ENCODE measurements around the gene SIX4. TPM values are rescaled to one million over a fixed set of nuclear protein-coding genes. Genes with fewer than 3 reads are reported as not detected.
A peak's percentile ranks its signal among the peaks of the same experiment; 100 is the strongest.

Gene SIX4
- polyA plus RNA-seq, 1 donor (not counting 4 experiments of a cell fraction or from before 2014, with no cell fraction given), result 4.5 TPM

- peak overlapping the region; percentile 89 for H3K27ac ChIP-seq (ENCODE audit: control insufficient read depth, insufficient read depth, low read length)
These were observed 32.7 kb upstream of the SIX4 start for GRCh38 chr14:60756847-60757246.

DNA sequence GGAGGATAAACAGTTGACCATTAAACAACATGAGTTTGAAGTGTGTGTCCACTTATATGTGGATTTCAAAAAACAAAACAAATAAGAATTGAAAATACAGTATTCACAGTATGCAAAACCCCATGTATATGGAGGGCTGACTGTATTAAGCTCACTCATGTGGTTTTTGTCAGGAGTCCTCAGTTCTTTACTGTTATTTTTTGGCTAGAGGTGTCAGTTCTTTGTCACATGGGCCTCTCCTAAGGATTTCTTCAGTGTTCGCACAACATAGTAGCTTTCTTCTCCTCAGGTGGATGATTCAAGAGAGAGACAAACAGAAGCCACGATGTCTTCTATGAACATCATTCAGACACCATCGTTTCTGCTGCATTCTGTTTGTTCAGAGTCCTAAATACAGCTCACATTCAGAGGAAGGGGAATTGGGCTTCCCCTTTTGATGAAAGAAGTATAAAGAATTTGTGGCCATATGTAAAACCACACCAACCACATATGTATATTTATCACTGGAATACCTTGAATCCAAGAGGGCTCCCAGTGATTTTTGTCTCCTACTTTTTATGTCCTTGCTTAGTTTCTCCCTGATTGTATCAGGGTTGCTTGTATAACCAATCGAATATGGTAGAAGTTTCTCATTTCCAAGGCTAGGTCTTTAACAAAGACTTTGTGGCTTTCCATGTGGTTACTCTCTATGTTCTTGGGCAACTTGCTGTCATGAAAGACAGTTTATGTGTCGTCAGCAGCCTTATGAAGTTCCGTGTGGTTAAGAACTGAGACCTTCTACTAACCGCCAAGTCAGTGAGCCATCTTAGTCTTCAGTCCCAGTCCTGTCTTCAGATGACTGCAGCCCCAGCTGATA lies 29.3 kb upstream of the SIX4 start:
- H3K27ac ChIP-seq (ENCODE audit: control insufficient read depth, insufficient read depth, low read length), result no peak overlapping the region
- no peak overlapping the region for H2AFZ ChIP-seq (ENCODE audit: control insufficient read depth, low read length)
- peaks cover 25% of the 10 kb centered on the region for H3K4me1 ChIP-seq (ENCODE audit: control insufficient read depth, extremely low read depth, insufficient read depth, low read length)
- dilution Hi-C loops (cut with MboI; ENCODE audit: extremely low pct_ligation_motif_present, low sequenced_read_pairs), result no loop called here
- no peak for DNase-seq (ENCODE audit: low read depth, low spot score)
- no peak overlapping the region for H3K9ac ChIP-seq (ENCODE audit: control insufficient read depth, extremely low read depth, insufficient read depth, low read length)
- no peak for TF ChIP-seq EZH2 (IDR thresholded peaks at IDR 0.05; ENCODE audit: low read length)
- TF ChIP-seq, protein P1, sequence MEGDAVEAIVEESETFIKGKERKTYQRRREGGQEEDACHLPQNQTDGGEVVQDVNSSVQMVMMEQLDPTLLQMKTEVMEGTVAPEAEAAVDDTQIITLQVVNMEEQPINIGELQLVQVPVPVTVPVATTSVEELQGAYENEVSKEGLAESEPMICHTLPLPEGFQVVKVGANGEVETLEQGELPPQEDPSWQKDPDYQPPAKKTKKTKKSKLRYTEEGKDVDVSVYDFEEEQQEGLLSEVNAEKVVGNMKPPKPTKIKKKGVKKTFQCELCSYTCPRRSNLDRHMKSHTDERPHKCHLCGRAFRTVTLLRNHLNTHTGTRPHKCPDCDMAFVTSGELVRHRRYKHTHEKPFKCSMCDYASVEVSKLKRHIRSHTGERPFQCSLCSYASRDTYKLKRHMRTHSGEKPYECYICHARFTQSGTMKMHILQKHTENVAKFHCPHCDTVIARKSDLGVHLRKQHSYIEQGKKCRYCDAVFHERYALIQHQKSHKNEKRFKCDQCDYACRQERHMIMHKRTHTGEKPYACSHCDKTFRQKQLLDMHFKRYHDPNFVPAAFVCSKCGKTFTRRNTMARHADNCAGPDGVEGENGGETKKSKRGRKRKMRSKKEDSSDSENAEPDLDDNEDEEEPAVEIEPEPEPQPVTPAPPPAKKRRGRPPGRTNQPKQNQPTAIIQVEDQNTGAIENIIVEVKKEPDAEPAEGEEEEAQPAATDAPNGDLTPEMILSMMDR (optimal IDR thresholded peaks at IDR 0.05 in 1 of 3, IDR thresholded peaks at IDR 0.05 in 1 of 3, conservative IDR thresholded peaks at IDR 0.05 in 1 of 3; ENCODE audit: extremely low read depth in 1 of 3, insufficient read depth in 2 of 3, low read length in 3 of 3), result no peak
- no peak overlapping the region for H3K4me3 ChIP-seq (ENCODE audit: control insufficient read depth in 2 of 3, extremely low read depth in 1 of 3, insufficient read depth in 2 of 3, low read depth in 1 of 3, low read length in 3 of 3)
- no peak overlapping the region for H3K4me2 ChIP-seq (ENCODE audit: control insufficient read depth, extremely low read depth, insufficient read depth, low read depth, low read length)
- H3K9me3 ChIP-seq (ENCODE audit: control insufficient read depth, low read depth, low read length), result no peaks in the 10 kb centered on the region
- H4K20me1 ChIP-seq (ENCODE audit: control insufficient read depth, extremely low read depth, insufficient read depth, low read length), result no peaks in the 10 kb centered on the region
- no peak for FAIRE-seq
- H3K27me3 ChIP-seq (ENCODE audit: control insufficient read depth, extremely low read depth, insufficient read depth, low read length), result no peaks in the 10 kb centered on the region
- peaks cover 72% of the 10 kb centered on the region for H3K79me2 ChIP-seq (ENCODE audit: control insufficient read depth, insufficient read depth, low read length)
- H3K36me3 ChIP-seq (ENCODE audit: control insufficient read depth in 2 of 2, extremely low read depth in 1 of 2, insufficient read depth in 2 of 2, low read length in 2 of 2), result peaks cover 0 to 6% of the 10 kb centered on the region in 2 experiments
- no peaks in the 10 kb centered on the region for H3K9me1 ChIP-seq (ENCODE audit: control insufficient read depth, extremely low read depth, insufficient read depth, low read length)

More at GRCh38 chr14:60756847-60757246, 32.7 kb upstream of the SIX4 start:
- Histone ChIP-seq H3K27me3 (ENCODE audit: control insufficient read depth, extremely low read depth, insufficient read depth, low read length) (no peaks in the 10 kb centered on the region), H4K20me1 (ENCODE audit: control insufficient read depth, extremely low read depth, insufficient read depth, low read length) (no peaks in the 10 kb centered on the region), H3K36me3 (ENCODE audit: control insufficient read depth in 2 of 2, extremely low read depth in 1 of 2, insufficient read depth in 2 of 2, low read length in 2 of 2) (peaks cover 0 to 6% of the 10 kb centered on the region in 2 experiments), H3K9me1 (ENCODE audit: control insufficient read depth, extremely low read depth, insufficient read depth, low read length) (no peaks in the 10 kb centered on the region), H3K4me2 (ENCODE audit: control insufficient read depth, extremely low read depth, insufficient read depth, low read depth, low read length) (peak overlapping the region; percentile 74), H3K4me3 (ENCODE audit: control insufficient read depth in 2 of 3, extremely low read depth in 1 of 3, insufficient read depth in 2 of 3, low read depth in 1 of 3, low read length in 3 of 3) (peak overlapping the region in 1 of 3 experiments; percentile 45), H3K79me2 (ENCODE audit: control insufficient read depth, insufficient read depth, low read length) (peaks cover 57% of the 10 kb centered on the region), H3K4me1 (ENCODE audit: control insufficient read depth, extremely low read depth, insufficient read depth, low read length) (peaks cover 55% of the 10 kb centered on the region), H3K9me3 (ENCODE audit: control insufficient read depth, low read depth, low read length) (no peaks in the 10 kb centered on the region), H2AFZ (ENCODE audit: control insufficient read depth, low read length) (no peak overlapping the region), H3K9ac (ENCODE audit: control insufficient read depth, extremely low read depth, insufficient read depth, low read length) (peak overlapping the region; percentile 61)
- peak; percentile 55 for FAIRE-seq
- DNase-seq (ENCODE audit: low read depth, low spot score), result no peak
- TF ChIP-seq EZH2 (IDR thresholded peaks at IDR 0.05; ENCODE audit: low read length), result no peak
- TF ChIP-seq, protein P1 (optimal IDR thresholded peaks at IDR 0.05 in 1 of 3, IDR thresholded peaks at IDR 0.05 in 1 of 3, conservative IDR thresholded peaks at IDR 0.05 in 1 of 3; ENCODE audit: extremely low read depth in 1 of 3, insufficient read depth in 2 of 3, low read length in 3 of 3), result no peak
- dilution Hi-C loops (cut with MboI; ENCODE audit: extremely low pct_ligation_motif_present, low sequenced_read_pairs), result no loop called here

All from keratinocyte (primary cell).